Activated CD8-positive, alpha-beta T cell treated with anti-CD3 and anti-CD28 coated beads for 36 hours (primary cell): ENCODE measurements around the gene ZNF487. TPM values are rescaled to one million over a fixed set of nuclear protein-coding genes. Genes with fewer than 3 reads are reported as not detected.

Experiments used
- ATAC-seq: fragments of 200-7000 bp; cut with Tn5 transposase; one replicate; pipeline ENCODE4 v1.10.0; 2021; ENCODE audit warnings: mild to moderate bottlenecking, moderate library complexity
- CTCF ChIA-PET: fragments of 350-600 bp; sonication (Branson Sonifier 250); formaldehyde crosslinking; loops from one replicate; lab custom pipeline; 2021; ENCODE audit warnings: antibody characterized with exemption; lab: Charles Lee
- POLR2A ChIA-PET: fragments of 350-600 bp; sonication (Branson Sonifier 250); formaldehyde crosslinking; loops from one replicate; lab custom pipeline; 2021; ENCODE audit warnings: antibody characterized with exemption; lab: Charles Lee
- DNase-seq: peaks from one replicate; pipeline ENCODE4 v3.0.0-alpha.2; 2020
- H3K27ac Mint-ChIP-seq: one replicate; pipeline ENCODE4 v1.8.0; 2021; ENCODE audit warnings: mild to moderate bottlenecking, mixed read lengths
- H3K27me3 Mint-ChIP-seq: one replicate; pipeline ENCODE4 v1.8.0; 2021; ENCODE audit warnings: mixed read lengths
- H3K36me3 Mint-ChIP-seq: one replicate; pipeline ENCODE4 v1.8.0; 2021; ENCODE audit warnings: low read depth, mixed read lengths
- H3K4me1 Mint-ChIP-seq: one replicate; pipeline ENCODE4 v1.8.0; 2021; ENCODE audit warnings: low read depth, mixed read lengths
- H3K4me3 Mint-ChIP-seq: one replicate; pipeline ENCODE4 v1.8.0; 2021; ENCODE audit warnings: mild to moderate bottlenecking, moderate library complexity, mixed read lengths
- H3K9me3 Mint-ChIP-seq: one replicate; pipeline ENCODE4 v1.8.0; 2021; ENCODE audit warnings: mixed read lengths
- intact Hi-C: fragments of 100-400 bp; cut with micrococcal nuclease; formaldehyde crosslinking; loops from one replicate; pipeline ENCODE4 v1.10.0; 2022
- total RNA-seq, 2 experiments: library from RNA; stranded (reverse); gene quantifications; one replicate each; pipeline ENCODE4 v1.2.3, GENCODE V29; 2021
- TF ChIP-seq, protein P1 (sequence below): fragments of 200-600 bp; IDR thresholded peaks from one replicate; pipeline ENCODE4 v1.8.0; 2022; ENCODE audit warnings: antibody characterized with exemption, mild to moderate bottlenecking

ZNF487 gene
- total RNA-seq, 2 experiments from 2014 or later, result 1.4 to 1.9 TPM

DNA sequence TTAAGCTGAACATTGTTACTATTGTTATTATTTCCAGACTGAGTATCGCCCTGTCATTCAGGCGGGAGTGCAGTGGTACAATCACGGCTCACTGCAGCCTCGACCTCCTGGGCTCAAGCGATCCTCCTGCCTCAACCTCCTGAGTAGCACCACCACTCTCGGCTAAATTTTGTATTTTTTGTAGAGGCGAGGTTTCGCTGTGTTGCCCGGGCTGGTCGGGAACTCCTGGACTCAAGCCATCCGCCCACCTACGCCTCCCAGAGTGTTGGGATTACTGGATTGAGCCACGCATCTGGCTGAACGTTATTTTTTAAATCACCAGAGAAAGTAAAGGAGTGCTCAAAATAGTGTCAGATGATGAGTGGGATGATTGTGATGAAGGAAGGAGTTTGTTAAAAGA lies 26.6 kb upstream of the ZNF487 start:
- CTCF ChIA-PET, result interaction anchor here (1.0 to 1.9 kb wide), 3 partner anchors 10 to 155 kb away, joined by 3 to 5 read pairs (median 3); no protein-coding TSS in a partner anchor
- H3K9me3 Mint-ChIP-seq, result no peaks in the 10 kb centered on the region
- DNase-seq (no peak), ATAC-seq (no peak)
- peak overlapping the region; percentile 99 for H3K4me3 Mint-ChIP-seq
- POLR2A ChIA-PET, result interaction anchor here (0.7 to 9.4 kb wide), 7 partner anchors 9 to 39 kb away, joined by 3 to 332 read pairs (median 4); partner anchors contain the start of gene ZNF487
- TF ChIP-seq, protein P1, sequence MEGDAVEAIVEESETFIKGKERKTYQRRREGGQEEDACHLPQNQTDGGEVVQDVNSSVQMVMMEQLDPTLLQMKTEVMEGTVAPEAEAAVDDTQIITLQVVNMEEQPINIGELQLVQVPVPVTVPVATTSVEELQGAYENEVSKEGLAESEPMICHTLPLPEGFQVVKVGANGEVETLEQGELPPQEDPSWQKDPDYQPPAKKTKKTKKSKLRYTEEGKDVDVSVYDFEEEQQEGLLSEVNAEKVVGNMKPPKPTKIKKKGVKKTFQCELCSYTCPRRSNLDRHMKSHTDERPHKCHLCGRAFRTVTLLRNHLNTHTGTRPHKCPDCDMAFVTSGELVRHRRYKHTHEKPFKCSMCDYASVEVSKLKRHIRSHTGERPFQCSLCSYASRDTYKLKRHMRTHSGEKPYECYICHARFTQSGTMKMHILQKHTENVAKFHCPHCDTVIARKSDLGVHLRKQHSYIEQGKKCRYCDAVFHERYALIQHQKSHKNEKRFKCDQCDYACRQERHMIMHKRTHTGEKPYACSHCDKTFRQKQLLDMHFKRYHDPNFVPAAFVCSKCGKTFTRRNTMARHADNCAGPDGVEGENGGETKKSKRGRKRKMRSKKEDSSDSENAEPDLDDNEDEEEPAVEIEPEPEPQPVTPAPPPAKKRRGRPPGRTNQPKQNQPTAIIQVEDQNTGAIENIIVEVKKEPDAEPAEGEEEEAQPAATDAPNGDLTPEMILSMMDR, result no peak
- H3K36me3 Mint-ChIP-seq, result peaks cover 28% of the 10 kb centered on the region
- peak overlapping the region; percentile 100 for H3K27ac Mint-ChIP-seq
- intact Hi-C loops, result no loop called here
- H3K4me1 Mint-ChIP-seq, result peaks cover 8% of the 10 kb centered on the region
- H3K27me3 Mint-ChIP-seq, result no peaks in the 10 kb centered on the region

DNA sequence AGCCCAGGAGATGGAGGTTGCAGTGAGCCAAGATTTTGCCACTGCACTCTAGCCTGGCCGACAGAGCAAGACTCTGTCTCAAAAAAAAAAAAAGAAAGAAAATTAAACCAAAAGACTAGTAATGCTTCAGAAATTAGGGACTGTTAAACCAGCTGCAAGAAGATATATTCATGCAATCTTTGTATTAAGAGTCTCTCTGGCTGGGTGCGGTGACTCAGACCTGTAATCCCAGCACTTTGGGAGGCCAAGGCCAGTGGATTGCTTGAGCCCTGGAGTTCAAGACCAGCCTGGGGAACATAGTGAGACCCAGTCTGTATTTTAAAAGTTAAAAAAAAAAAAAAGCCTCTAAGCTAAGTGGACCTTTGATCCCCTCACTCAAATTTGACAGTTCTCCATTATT lies 25.4 kb upstream of the ZNF487 start:
- DNase-seq (no peak), ATAC-seq (no peak)
- no peak overlapping the region for H3K27ac Mint-ChIP-seq
- H3K27me3 Mint-ChIP-seq, result no peaks in the 10 kb centered on the region
- H3K4me3 Mint-ChIP-seq, result no peak overlapping the region
- H3K4me1 Mint-ChIP-seq, result peaks cover 8% of the 10 kb centered on the region
- peaks cover 16% of the 10 kb centered on the region for H3K36me3 Mint-ChIP-seq
- TF ChIP-seq, protein P1, result no peak
- intact Hi-C loops, result no loop called here
- CTCF ChIA-PET, result no interaction called here
- POLR2A ChIA-PET, result interaction anchor here (2.0 to 9.4 kb wide), 4 partner anchors 8 to 38 kb away, joined by 4 to 332 read pairs (median 60); partner anchors contain the start of gene ZNF487
- no peaks in the 10 kb centered on the region for H3K9me3 Mint-ChIP-seq

DNA sequence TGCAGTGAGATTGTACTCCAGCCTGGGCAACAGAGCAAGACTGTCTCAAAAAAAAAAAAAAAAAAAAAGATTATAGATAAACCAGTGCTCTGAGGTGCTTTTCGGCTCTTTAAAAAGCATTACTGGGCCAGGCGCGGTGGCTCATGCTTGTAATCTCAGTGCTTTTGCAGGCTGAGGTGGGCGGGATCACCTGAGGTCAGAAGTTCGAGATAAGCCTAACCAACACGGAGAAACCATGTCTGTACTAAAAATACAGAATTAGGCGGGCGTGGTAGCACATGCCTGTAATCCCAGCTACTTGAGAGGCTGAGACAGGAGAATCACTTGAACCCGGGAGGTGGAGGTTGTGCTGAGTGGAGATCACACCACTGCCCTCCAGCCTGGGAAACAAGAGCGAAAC lies 21.4 kb upstream of the ZNF487 start:
- H3K4me3 Mint-ChIP-seq, result no peak overlapping the region
- peaks cover 5% of the 10 kb centered on the region for H3K36me3 Mint-ChIP-seq
- no peaks in the 10 kb centered on the region for H3K9me3 Mint-ChIP-seq
- intact Hi-C loops, result no loop called here
- TF ChIP-seq, protein P1, result no peak
- POLR2A ChIA-PET, result interaction anchor here (1.0 to 1.8 kb wide), 2 partner anchors 12 to 20 kb away, joined by 3 to 7 read pairs; no protein-coding TSS in a partner anchor
- DNase-seq (peak; percentile 24), ATAC-seq (no peak)
- no peaks in the 10 kb centered on the region for H3K27me3 Mint-ChIP-seq
- no peak overlapping the region for H3K27ac Mint-ChIP-seq
- H3K4me1 Mint-ChIP-seq, result peaks cover 25% of the 10 kb centered on the region
- CTCF ChIA-PET, result no interaction called here

DNA sequence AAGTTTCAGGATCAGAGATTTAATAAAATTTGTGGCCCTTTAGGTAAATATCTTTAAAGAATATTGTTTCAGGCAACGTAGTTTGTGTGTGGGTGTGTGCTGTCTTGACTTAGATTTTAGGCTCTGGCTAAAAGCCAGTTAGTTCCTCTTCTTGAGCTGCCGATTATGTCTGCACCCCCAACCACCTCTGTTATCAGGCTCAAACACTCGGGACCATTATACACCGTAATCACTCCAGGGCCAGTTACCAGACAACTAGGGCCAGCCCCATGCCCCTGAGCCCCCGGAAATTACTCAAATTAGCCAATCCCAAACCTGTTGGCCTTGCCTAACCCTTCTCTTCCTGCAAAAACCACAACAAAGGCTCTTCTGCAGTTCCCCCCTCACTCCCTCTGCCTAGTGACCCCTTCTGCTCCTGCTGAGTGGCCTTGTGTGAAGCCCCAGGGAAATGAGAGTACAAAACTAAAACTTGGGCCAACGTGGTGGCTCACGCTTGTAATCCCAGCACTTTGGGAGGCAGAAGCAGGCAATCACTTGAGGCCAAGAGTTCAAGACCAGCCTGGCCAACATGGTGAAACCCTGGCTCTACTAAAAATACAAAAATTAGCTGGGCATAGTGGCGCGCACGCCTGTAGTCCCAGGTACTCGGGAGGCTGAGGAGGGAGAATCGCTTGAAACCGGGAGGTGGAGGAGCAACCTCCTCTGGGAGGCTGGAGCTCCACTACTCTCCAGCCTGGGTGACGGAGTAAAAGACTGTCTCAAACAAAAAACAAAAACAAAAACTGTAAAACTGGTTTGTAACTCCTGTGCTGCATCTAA lies 18.8 kb upstream of the ZNF487 start:
- H3K36me3 Mint-ChIP-seq, result peaks cover 5% of the 10 kb centered on the region
- H3K4me3 Mint-ChIP-seq, result peak overlapping the region; percentile 45
- H3K27me3 Mint-ChIP-seq, result no peaks in the 10 kb centered on the region
- TF ChIP-seq, protein P1, result no peak
- H3K27ac Mint-ChIP-seq, result peak overlapping the region; percentile 96
- peak; percentile 57 for ATAC-seq
- intact Hi-C loops, result no loop called here
- no peaks in the 10 kb centered on the region for H3K9me3 Mint-ChIP-seq
- peak; percentile 80 for DNase-seq
- POLR2A ChIA-PET, result interaction anchor here (0.6 to 5.7 kb wide), 6 partner anchors 9 to 278 kb away, joined by 3 to 111 read pairs (median 4); partner anchors contain the start of gene HNRNPF
- CTCF ChIA-PET, result no interaction called here
- H3K4me1 Mint-ChIP-seq, result peaks cover 31% of the 10 kb centered on the region
